Smooth muscle cell (in vitro differentiated cells): Measurements from ENCODE around the gene AKIRIN1. TPM values are rescaled to one million over a fixed set of nuclear protein-coding genes. Genes with fewer than 3 reads are reported as not detected.
"Not testable (repeated sequence)": the region's sequence is repeated elsewhere in the genome, so short reads cannot be mapped to it uniquely, and the experiment has no call there.

ENCODE experiments used
- DNase-seq: peaks from one replicate; lab custom pipeline; 2025; ENCODE audit not compliant: unreplicated experiment; lab: John Stamatoyannopoulos, UW
- H2AFZ ChIP-seq: fragments of 200-600 bp; sonication (generic); 2 replicates; pipeline ENCODE4 v1.6.0; 2016; ENCODE audit warnings: antibody characterized with exemption, low read depth, mild to moderate bottlenecking
- H3F3A ChIP-seq: fragments of 200-600 bp; sonication (generic); 2 replicates; pipeline ENCODE4 v1.6.0; 2017; ENCODE audit warnings: antibody characterized with exemption, low read depth
- H3K27ac ChIP-seq: fragments of 200-600 bp; sonication (generic); 2 replicates; pipeline ENCODE4 v1.5.1; 2016; ENCODE audit warnings: low read depth, mild to moderate bottlenecking
- H3K27me3 ChIP-seq: fragments of 200-600 bp; sonication (generic); 2 replicates; pipeline ENCODE4 v1.6.1; 2016; ENCODE audit warnings: low read depth, mild to moderate bottlenecking
- H3K36me3 ChIP-seq: fragments of 200-600 bp; sonication (generic); 2 replicates; pipeline ENCODE4 v1.5.1; 2016; ENCODE audit warnings: low read depth
- H3K4me1 ChIP-seq: fragments of 200-600 bp; sonication (generic); 2 replicates; pipeline ENCODE4 v1.5.1; 2016; ENCODE audit warnings: low read depth
- H3K4me2 ChIP-seq: fragments of 200-600 bp; sonication (generic); 2 replicates; pipeline ENCODE4 v1.6.0; 2016; ENCODE audit warnings: mild to moderate bottlenecking
- H3K4me3 ChIP-seq: fragments of 200-600 bp; sonication (generic); 2 replicates; pipeline ENCODE4 v1.5.1; 2016; ENCODE audit warnings: mild to moderate bottlenecking
- H3K79me2 ChIP-seq: fragments of 200-600 bp; sonication (generic); 2 replicates; pipeline ENCODE4 v1.6.0; 2016; ENCODE audit warnings: low read depth, mild to moderate bottlenecking
- H3K9ac ChIP-seq: fragments of 200-600 bp; sonication (generic); 2 replicates; pipeline ENCODE4 v1.6.0; 2016; ENCODE audit warnings: low read depth
- H3K9me3 ChIP-seq: fragments of 200-600 bp; sonication (generic); replicated peaks from 2 replicates; pipeline ENCODE4 v1.5.1; 2016; ENCODE audit warnings: low read depth
- H4K20me1 ChIP-seq: fragments of 200-600 bp; sonication (generic); 2 replicates; pipeline ENCODE4 v1.6.0; 2016; ENCODE audit warnings: low read depth
- CTCF ChIP-seq: fragments of 200-600 bp; sonication (generic); IDR thresholded peaks from 2 replicates; pipeline ENCODE4 v1.5.1; 2017; ENCODE audit warnings: borderline replicate concordance, mild to moderate bottlenecking, antibody characterized with exemption; ENCODE audit not compliant: insufficient read depth, poor library complexity, severe bottlenecking
- WGBS: methylation state at CpG from one replicate; pipeline ENCODE4 v1.1.7; 2016; ENCODE audit warnings: low lambda C conversion rate; 5-methylcytosine and 5-hydroxymethylcytosine counted together
- polyA plus RNA-seq: library from polyadenylated mRNA; unstranded; fragments of >200 nt; fragmentation: Nextera tagmentation; extraction: Ambion mirVana; gene quantifications from 2 replicates; pipeline ENCODE4 v1.2.1, GENCODE V29; 2016
- total RNA-seq: library from RNA; depleted of rRNA; stranded (reverse); fragments of >200 nt; gene quantifications from 2 replicates; pipeline ENCODE4 v1.2.3, GENCODE V29; 2014

The AKIRIN1 gene
- total and polyA plus RNA-seq, 2 experiments from 2014 or later, result 64.5 to 68.6 TPM

- Histone ChIP-seq H4K20me1 (no peaks in the 10 kb centered on the region), H3K4me2 (no peak overlapping the region), H3K27ac (no peak overlapping the region), H3K4me3 (no peak overlapping the region), H2AFZ (no peak overlapping the region), H3K4me1 (no peaks in the 10 kb centered on the region), H3K79me2 (no peaks in the 10 kb centered on the region), H3K9me3 (no peaks in the 10 kb centered on the region), H3K9ac (no peak overlapping the region), H3K36me3 (no peaks in the 10 kb centered on the region), H3K27me3 (no peaks in the 10 kb centered on the region), H3F3A (no peaks in the 10 kb centered on the region)
- no peak for TF ChIP-seq CTCF
- 76% methylated on average over 5 of the region's 5 CpGs for WGBS
- DNase-seq, result no peak
Observed at GRCh38 chr1:39017266-39017665, 26.2 kb downstream of the AKIRIN1 start.

- not testable (repeated sequence) for H3K36me3 ChIP-seq, H3K4me3 ChIP-seq, DNase-seq, H2AFZ ChIP-seq, H3K27ac ChIP-seq, H3K4me1 ChIP-seq, H3K79me2 ChIP-seq, H3K9me3 ChIP-seq, H3K4me2 ChIP-seq, H3K27me3 ChIP-seq, H3F3A ChIP-seq, H4K20me1 ChIP-seq, H3K9ac ChIP-seq
- 95% methylated on average over 1 of the region's 1 CpG for WGBS
Observed at GRCh38 chr1:39020494-39020893, 29.4 kb downstream of the AKIRIN1 start.

- Histone ChIP-seq H3K27ac (no peak overlapping the region), H3K36me3 (no peaks in the 10 kb centered on the region), H3K9me3 (no peaks in the 10 kb centered on the region), H3K27me3 (no peaks in the 10 kb centered on the region), H3K9ac (no peak overlapping the region), H3K4me1 (peaks cover 4% of the 10 kb centered on the region), H4K20me1 (no peaks in the 10 kb centered on the region), H3K79me2 (peaks cover 1% of the 10 kb centered on the region), H2AFZ (no peak overlapping the region), H3K4me2 (no peak overlapping the region), H3K4me3 (no peak overlapping the region), H3F3A (no peaks in the 10 kb centered on the region)
- DNase-seq, result no peak
- 69% methylated on average over 1 of the region's 1 CpG for WGBS
- TF ChIP-seq CTCF, result no peak
Observed at GRCh38 chr1:39021426-39021825, 30.4 kb downstream of the AKIRIN1 start.

- no peak for TF ChIP-seq CTCF
- Histone ChIP-seq H3K9me3 (no peaks in the 10 kb centered on the region), H3K27ac (no peak overlapping the region), H3K27me3 (no peaks in the 10 kb centered on the region), H3K36me3 (no peaks in the 10 kb centered on the region), H3K4me1 (peaks cover 4% of the 10 kb centered on the region), H3K4me3 (no peak overlapping the region), H3K79me2 (peaks cover 13% of the 10 kb centered on the region), H3F3A (no peaks in the 10 kb centered on the region), H4K20me1 (peaks cover under 1% of the 10 kb centered on the region), H3K9ac (no peak overlapping the region), H2AFZ (no peak overlapping the region), H3K4me2 (no peak overlapping the region)
- 75% methylated on average over 1 of the region's 1 CpG for WGBS
- no peak for DNase-seq
Observed at GRCh38 chr1:39023140-39023539, 32.1 kb downstream of the AKIRIN1 start.
